ENCODE data around the gene CFAP68.

GRCh38 chr11:111913997-111914396, 34.7 kb downstream of the CFAP68 start:
- TF ChIP-seq POLR2A (IDR thresholded peaks at IDR 0.05; ENCODE audit: control extremely low read depth in 1 of 2, low read depth in 2 of 2, low read length in 2 of 2) = no peak
- no peak for TF ChIP-seq POLR2AphosphoS5 (IDR thresholded peaks at IDR 0.05; ENCODE audit: low read depth, low read length)
